HepG2 (cell line): Measurements from ENCODE around the gene AASDHPPT. TPM values are rescaled to one million over a fixed set of nuclear protein-coding genes. Genes with fewer than 3 reads are reported as not detected.

Experiments
- ATF7 ChIP-seq, 2 experiments: fragments of 450-650 bp in 1 of 2; sonication (generic) in 1 of 2; formaldehyde crosslinking in 1 of 2; IDR thresholded peaks; 2 replicates each; pipeline versions ENCODE4 v1.4.0 to v1.6.1; 2016 to 2020; ENCODE audit warnings: antibody characterized with exemption in 1 of 2, mild to moderate bottlenecking in 1 of 2, missing genetic modification reagents in 1 of 2
- BCL6 ChIP-seq: IDR thresholded peaks from 2 replicates; pipeline ENCODE4 v1.6.1; 2016; ENCODE audit warnings: missing genetic modification reagents, missing compliant biosample characterization
- CBX1 ChIP-seq: IDR thresholded peaks from one replicate; pipeline ENCODE4 v1.6.1; 2016; ENCODE audit warnings: antibody characterized with exemption, low read depth
- FOXC1 ChIP-seq: sonication (generic); formaldehyde crosslinking; IDR thresholded peaks from 2 replicates; pipeline ENCODE4 v1.8.0; 2022; ENCODE audit warnings: mild to moderate bottlenecking, missing genetic modification reagents, borderline replicate concordance
- HDAC2 ChIP-seq: sonication (generic); formaldehyde crosslinking; IDR thresholded peaks from 2 replicates; pipeline ENCODE4 v1.4.0; 2020; ENCODE audit warnings: missing genetic modification reagents
- HNF4A ChIP-seq: sonication (generic); formaldehyde crosslinking; IDR thresholded peaks from 2 replicates; pipeline ENCODE4 v1.4.0; 2020; ENCODE audit warnings: missing genetic modification reagents
- KLF12 ChIP-seq: sonication (generic); formaldehyde crosslinking; IDR thresholded peaks from 2 replicates; pipeline ENCODE4 v1.4.0; 2020; ENCODE audit warnings: missing genetic modification reagents, borderline replicate concordance
- LCORL ChIP-seq, 2 experiments: fragments of 450-650 bp in 1 of 2; sonication (generic) in 1 of 2; formaldehyde crosslinking in 1 of 2; IDR thresholded peaks; 2 replicates each; pipeline versions ENCODE4 v1.5.0 to v1.6.1; 2017 to 2020; ENCODE audit warnings: antibody characterized with exemption in 1 of 2, missing genetic modification reagents in 1 of 2
- MYC ChIP-seq: sonication (generic); formaldehyde crosslinking; IDR thresholded peaks from 2 replicates; pipeline ENCODE4 v1.9.0; 2021; ENCODE audit warnings: missing genetic modification reagents, borderline replicate concordance
- MZF1 ChIP-seq: sonication (generic); formaldehyde crosslinking; IDR thresholded peaks from 2 replicates; pipeline ENCODE4 v1.8.1; 2023; ENCODE audit warnings: mild to moderate bottlenecking, missing genetic modification reagents, borderline replicate concordance
- PCBP2 ChIP-seq: fragments of 200-400 bp; formaldehyde crosslinking; optimal IDR thresholded peaks from 2 replicates; pipeline ENCODE3; 2018; ENCODE audit warnings: low read length, low read depth; ENCODE audit not compliant: poor library complexity, severe bottlenecking
- POGZ ChIP-seq: sonication (generic); formaldehyde crosslinking; IDR thresholded peaks from 2 replicates; pipeline ENCODE4 v1.4.0; 2020; ENCODE audit warnings: mild to moderate bottlenecking, missing genetic modification reagents
- SMAD1 ChIP-seq: sonication (generic); formaldehyde crosslinking; IDR thresholded peaks from 2 replicates; pipeline ENCODE4 v1.4.0; 2020; ENCODE audit warnings: missing genetic modification reagents, low read depth, mild to moderate bottlenecking, borderline replicate concordance
- TBX2 ChIP-seq: sonication (generic); formaldehyde crosslinking; IDR thresholded peaks from 2 replicates; pipeline ENCODE4 v1.5.0; 2020; ENCODE audit warnings: missing genetic modification reagents, mild to moderate bottlenecking, borderline replicate concordance
- ZBTB7B ChIP-seq: sonication (generic); formaldehyde crosslinking; IDR thresholded peaks from 2 replicates; pipeline ENCODE4 v1.4.0; 2020; ENCODE audit warnings: missing genetic modification reagents
- ZC3H13 ChIP-seq: sonication (generic); formaldehyde crosslinking; IDR thresholded peaks from 2 replicates; pipeline ENCODE4 v1.8.1; 2023; ENCODE audit warnings: mild to moderate bottlenecking, missing genetic modification reagents, moderate library complexity
- ZNF143 ChIP-seq: sonication (generic); formaldehyde crosslinking; IDR thresholded peaks from 2 replicates; pipeline ENCODE4 v1.4.0; 2020; ENCODE audit warnings: missing genetic modification reagents
- ZNF251 ChIP-seq: sonication (generic); formaldehyde crosslinking; IDR thresholded peaks from 2 replicates; pipeline ENCODE4 v1.9.0; 2021; ENCODE audit warnings: mild to moderate bottlenecking, missing genetic modification reagents
- ZNF34 ChIP-seq: sonication (generic); formaldehyde crosslinking; IDR thresholded peaks from 2 replicates; pipeline ENCODE4 v1.4.0; 2020; ENCODE audit warnings: mild to moderate bottlenecking, missing genetic modification reagents, borderline replicate concordance
- ZNF598 ChIP-seq: sonication (generic); formaldehyde crosslinking; IDR thresholded peaks from 2 replicates; pipeline ENCODE4 v1.5.1; 2020; ENCODE audit warnings: mild to moderate bottlenecking, missing genetic modification reagents, borderline replicate concordance
- ZNF839 ChIP-seq: sonication (generic); formaldehyde crosslinking; IDR thresholded peaks from 2 replicates; pipeline ENCODE4 v1.4.0; 2020; ENCODE audit warnings: missing genetic modification reagents, mild to moderate bottlenecking, borderline replicate concordance
- ZSCAN22 ChIP-seq: sonication (generic); formaldehyde crosslinking; IDR thresholded peaks from 2 replicates; pipeline ENCODE4 v1.4.0; 2020; ENCODE audit warnings: mild to moderate bottlenecking, missing genetic modification reagents
- polyA plus RNA-seq, 8 experiments: library from polyadenylated mRNA; depleted of rRNA in 3 of 8; stranded (reverse) in 7 of 8; unstranded in 1 of 8; fragments of >200 nt; fragmentation: Illumina TruSeq in 4 of 8; extraction: Trizol in 4 of 8; gene quantifications; 2 replicates each; pipeline versions ENCODE4 v1.2.1 to v1.2.3, GENCODE V29; 2011 to 2016; ENCODE audit warnings: low read depth in 4 of 8, missing spikeins in 1 of 8, mixed read lengths in 1 of 8; ENCODE audit not compliant: insufficient read depth in 1 of 8
- total RNA-seq, 5 experiments: library from RNA; depleted of rRNA; stranded (reverse); fragments of >200 nt; fragmentation: Illumina TruSeq; extraction: Trizol; gene quantifications; 2 replicates each; pipeline ENCODE4 v1.2.3, GENCODE V29; 2016; ENCODE audit warnings: low read depth in 1 of 5
- TF ChIP-seq, protein P1 (sequence below): sonication (generic); formaldehyde crosslinking; IDR thresholded peaks from 2 replicates; pipeline ENCODE4 v1.5.0; 2020; ENCODE audit warnings: mild to moderate bottlenecking, missing genetic modification reagents, moderate library complexity

The AASDHPPT gene
- total and polyA plus RNA-seq, 2 of the 13 experiments (the other 11 are each of a cell fraction or from before 2014, with no cell fraction given) = 20.2 to 43.7 TPM

DNA sequence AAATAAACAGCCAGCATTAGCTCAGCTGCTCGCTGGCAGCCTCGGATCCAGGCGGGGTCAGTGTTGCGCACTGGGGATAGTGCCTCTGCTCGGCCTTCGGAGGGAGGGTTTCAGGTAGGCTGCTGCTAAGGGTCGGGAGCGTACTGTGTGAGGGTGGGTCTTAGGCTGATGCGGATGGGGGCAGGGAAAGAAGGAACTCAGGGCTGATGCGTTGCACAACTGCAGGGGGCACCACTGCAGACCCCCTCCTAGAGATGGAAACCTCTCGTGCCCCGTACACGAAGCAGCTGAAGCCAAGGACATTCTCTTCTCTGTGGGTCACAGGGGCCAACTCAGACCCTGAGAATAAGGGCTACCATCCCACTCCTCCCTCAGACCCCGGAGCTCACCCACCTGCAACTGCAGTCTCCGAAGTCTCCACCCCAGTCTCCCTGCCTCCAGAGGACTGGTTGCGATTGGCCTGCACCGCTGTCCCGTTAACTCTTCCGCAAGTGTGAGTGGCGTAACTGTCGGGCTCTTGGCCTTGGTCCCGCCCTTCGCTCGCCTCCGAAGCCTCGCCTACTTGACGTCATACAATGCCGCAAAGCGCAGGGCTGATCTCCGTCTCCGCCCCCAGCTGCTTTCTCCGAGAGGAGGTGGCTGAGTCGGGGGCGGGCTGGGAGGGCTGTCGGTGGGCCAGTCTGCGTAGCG is 398 bp upstream of the AASDHPPT start, which contains the start of gene KBTBD3 (continued):
- peak; percentile 40; the same call in 1 of the 2 replicates for TF ChIP-seq HDAC2 (CRISPR knock-in tag)
- TF ChIP-seq CBX1 = peak; percentile 68
- no peak for TF ChIP-seq ZNF143 (CRISPR knock-in tag)
- TF ChIP-seq FOXC1 = peak; percentile 88
- TF ChIP-seq ZBTB7B (CRISPR knock-in tag) = peak; percentile 67
- TF ChIP-seq SMAD1 (CRISPR knock-in tag) = no peak
- peak; percentile 68; the same call in 1 of the 2 replicates for TF ChIP-seq POGZ
- peak; percentile 74; the same call in 1 of the 2 replicates for TF ChIP-seq ZNF598 (CRISPR knock-in tag)
- TF ChIP-seq ZC3H13 (CRISPR knock-in tag) = no peak
- peak; percentile 47; the same call in 1 of the 2 replicates for TF ChIP-seq MYC (CRISPR knock-in tag)
- 0 out of 2 replicates have a peak, but pooled peaks have one; percentile 61 for TF ChIP-seq ZSCAN22 (CRISPR knock-in tag)
- TF ChIP-seq PCBP2 = no peak
- peak; percentile 79 for TF ChIP-seq ZNF34
- TF ChIP-seq ATF7 (IDR thresholded peaks at IDR 0.05) = peak; percentile 76
- TF ChIP-seq ATF7 (CRISPR knock-in tag; IDR thresholded peaks at IDR 0.05) = peak; percentile 69
- TF ChIP-seq BCL6 (CRISPR knock-in tag) = 0 out of 2 replicates have a peak, but pooled peaks have one; percentile 11
- TF ChIP-seq KLF12 = peak; percentile 85; the same call in 1 of the 2 replicates
- no peak for TF ChIP-seq LCORL (IDR thresholded peaks at IDR 0.05)
- TF ChIP-seq LCORL (CRISPR knock-in tag; IDR thresholded peaks at IDR 0.05) = peak; percentile 53; the same call in 1 of the 2 replicates
- 0 out of 2 replicates have a peak, but pooled peaks have one; percentile 68 for TF ChIP-seq MZF1 (CRISPR knock-in tag)
- TF ChIP-seq, protein P1, sequence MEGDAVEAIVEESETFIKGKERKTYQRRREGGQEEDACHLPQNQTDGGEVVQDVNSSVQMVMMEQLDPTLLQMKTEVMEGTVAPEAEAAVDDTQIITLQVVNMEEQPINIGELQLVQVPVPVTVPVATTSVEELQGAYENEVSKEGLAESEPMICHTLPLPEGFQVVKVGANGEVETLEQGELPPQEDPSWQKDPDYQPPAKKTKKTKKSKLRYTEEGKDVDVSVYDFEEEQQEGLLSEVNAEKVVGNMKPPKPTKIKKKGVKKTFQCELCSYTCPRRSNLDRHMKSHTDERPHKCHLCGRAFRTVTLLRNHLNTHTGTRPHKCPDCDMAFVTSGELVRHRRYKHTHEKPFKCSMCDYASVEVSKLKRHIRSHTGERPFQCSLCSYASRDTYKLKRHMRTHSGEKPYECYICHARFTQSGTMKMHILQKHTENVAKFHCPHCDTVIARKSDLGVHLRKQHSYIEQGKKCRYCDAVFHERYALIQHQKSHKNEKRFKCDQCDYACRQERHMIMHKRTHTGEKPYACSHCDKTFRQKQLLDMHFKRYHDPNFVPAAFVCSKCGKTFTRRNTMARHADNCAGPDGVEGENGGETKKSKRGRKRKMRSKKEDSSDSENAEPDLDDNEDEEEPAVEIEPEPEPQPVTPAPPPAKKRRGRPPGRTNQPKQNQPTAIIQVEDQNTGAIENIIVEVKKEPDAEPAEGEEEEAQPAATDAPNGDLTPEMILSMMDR (CRISPR knock-in tag) = peak; percentile 75
- peak; percentile 42; the same call in 1 of the 2 replicates for TF ChIP-seq ZNF839 (CRISPR knock-in tag)
- peak; percentile 27; the same call in 1 of the 2 replicates for TF ChIP-seq TBX2 (CRISPR knock-in tag)
- TF ChIP-seq ZNF251 (CRISPR knock-in tag) = no peak
- 0 out of 2 replicates have a peak, but pooled peaks have one; percentile 16 for TF ChIP-seq HNF4A
